ENCODE results near the gene CHD2. TPM values are rescaled to one million over a fixed set of nuclear protein-coding genes. Genes with fewer than 3 reads are reported as not detected.

The CHD2 gene
- total RNA-seq, 1 experiment from 2014 or later = 129 TPM

- POLR2A ChIA-PET = interaction anchor here (0.6 to 1.3 kb wide), 5 partner anchors 13 to 46 kb away, joined by 3 to 5 read pairs (median 3); no protein-coding TSS in a partner anchor
- intact Hi-C loops (cut with micrococcal nuclease) = no loop called here
- peak; percentile 59 for DNase-seq (ENCODE audit: unreplicated experiment)
- no peak for TF ChIP-seq CTCF (IDR thresholded peaks at IDR 0.05; ENCODE audit: unreplicated experiment)
- Mint-ChIP-seq H3K27me3 (ENCODE audit: insufficient read depth, unreplicated experiment) (no peaks in the 10 kb centered on the region), H3K4me1 (ENCODE audit: insufficient read depth, unreplicated experiment) (no peaks in the 10 kb centered on the region), H3K4me3 (ENCODE audit: unreplicated experiment) (no peak overlapping the region), H3K27ac (ENCODE audit: low read depth, unreplicated experiment) (peak overlapping the region; percentile 78), H3K9me3 (ENCODE audit: unreplicated experiment) (peaks cover 38% of the 10 kb centered on the region), H3K36me3 (ENCODE audit: insufficient read depth, unreplicated experiment) (peaks cover 100% of the 10 kb centered on the region)
- no TSS peak for BruUV-seq (replicated peaks)
- CTCF ChIA-PET = interaction anchor here (0.5 to 1.0 kb wide), 3 partner anchors 13 to 948 kb away, joined by 3 read pairs; no protein-coding TSS in a partner anchor
Measured at GRCh38 chr15:92949604-92950249, 49.6 kb downstream of the CHD2 start.

GRCh38 chr15:92951800-92952457 is 51.8 kb downstream of the CHD2 start:
- intact Hi-C loops (cut with micrococcal nuclease) = no loop called here
- DNase-seq (ENCODE audit: unreplicated experiment) = no peak
- ChIA-PET CTCF (interaction anchor here (0.9 to 1.0 kb wide), 2 partner anchors 10 to 39 kb away, joined by 3 to 5 read pairs; no protein-coding TSS in a partner anchor), POLR2A (interaction anchor here (2.5 to 3.0 kb wide), 2 partner anchors 8 to 15 kb away, joined by 7 to 13 read pairs; no protein-coding TSS in a partner anchor)
- no peaks in the 10 kb centered on the region for H3K27me3 Mint-ChIP-seq (ENCODE audit: insufficient read depth, unreplicated experiment)
- H3K27ac Mint-ChIP-seq (ENCODE audit: low read depth, unreplicated experiment) = no peak overlapping the region
- H3K9me3 Mint-ChIP-seq (ENCODE audit: unreplicated experiment) = peaks cover 31% of the 10 kb centered on the region
- no peak overlapping the region for H3K4me3 Mint-ChIP-seq (ENCODE audit: unreplicated experiment)
- no peak for TF ChIP-seq CTCF (IDR thresholded peaks at IDR 0.05; ENCODE audit: unreplicated experiment)
- BruUV-seq (replicated peaks) = no TSS peak
- peaks cover 100% of the 10 kb centered on the region for H3K36me3 Mint-ChIP-seq (ENCODE audit: insufficient read depth, unreplicated experiment)
- no peaks in the 10 kb centered on the region for H3K4me1 Mint-ChIP-seq (ENCODE audit: insufficient read depth, unreplicated experiment)

GRCh38 chr15:92952458-92952850 is 52.3 kb downstream of the CHD2 start:
- POLR2A ChIA-PET = interaction anchor here (1.6 to 3.0 kb wide), 3 partner anchors 9 to 149 kb away, joined by 4 to 13 read pairs (median 7); no protein-coding TSS in a partner anchor
- no peak for TF ChIP-seq CTCF (IDR thresholded peaks at IDR 0.05; ENCODE audit: unreplicated experiment)
- peaks cover 26% of the 10 kb centered on the region for H3K9me3 Mint-ChIP-seq (ENCODE audit: unreplicated experiment)
- DNase-seq (ENCODE audit: unreplicated experiment) = no peak
- H3K36me3 Mint-ChIP-seq (ENCODE audit: insufficient read depth, unreplicated experiment) = peaks cover 100% of the 10 kb centered on the region
- no peak overlapping the region for H3K4me3 Mint-ChIP-seq (ENCODE audit: unreplicated experiment)
- intact Hi-C loops (cut with micrococcal nuclease) = no loop called here
- H3K27ac Mint-ChIP-seq (ENCODE audit: low read depth, unreplicated experiment) = no peak overlapping the region
- H3K27me3 Mint-ChIP-seq (ENCODE audit: insufficient read depth, unreplicated experiment) = no peaks in the 10 kb centered on the region
- CTCF ChIA-PET = interaction anchor here (0.9 to 1.2 kb wide), 3 partner anchors 10 to 38 kb away, joined by 3 to 5 read pairs (median 4); no protein-coding TSS in a partner anchor
- BruUV-seq (replicated peaks) = no TSS peak
- no peaks in the 10 kb centered on the region for H3K4me1 Mint-ChIP-seq (ENCODE audit: insufficient read depth, unreplicated experiment)

GRCh38 chr15:92953566-92953965 is 53.4 kb downstream of the CHD2 start:
- Mint-ChIP-seq H3K4me3 (ENCODE audit: unreplicated experiment) (no peak overlapping the region), H3K27me3 (ENCODE audit: insufficient read depth, unreplicated experiment) (no peaks in the 10 kb centered on the region), H3K4me1 (ENCODE audit: insufficient read depth, unreplicated experiment) (peaks cover 5% of the 10 kb centered on the region), H3K36me3 (ENCODE audit: insufficient read depth, unreplicated experiment) (peaks cover 100% of the 10 kb centered on the region), H3K27ac (ENCODE audit: low read depth, unreplicated experiment) (no peak overlapping the region), H3K9me3 (ENCODE audit: unreplicated experiment) (peaks cover 15% of the 10 kb centered on the region)
- POLR2A ChIA-PET = interaction anchor here (0.8 to 3.0 kb wide), 8 partner anchors 10 to 150 kb away, joined by 3 to 13 read pairs (median 4); no protein-coding TSS in a partner anchor
- no peak for TF ChIP-seq CTCF (IDR thresholded peaks at IDR 0.05; ENCODE audit: unreplicated experiment)
- intact Hi-C loops (cut with micrococcal nuclease) = no loop called here
- no peak for DNase-seq (ENCODE audit: unreplicated experiment)
- BruUV-seq (replicated peaks) = no TSS peak
- CTCF ChIA-PET = interaction anchor here (0.6 to 1.6 kb wide), 4 partner anchors 28 to 163 kb away, joined by 4 to 6 read pairs (median 4); no protein-coding TSS in a partner anchor

Data from MCF 10A (cell line).